SU-DHL-6 (cell line): ENCODE data around the gene ANKIB1.

Experiments used
- H2AFZ ChIP-seq: fragments of 200-600 bp; sonication (generic); 2 replicates; pipeline ENCODE4 v1.6.1; 2014; ENCODE audit warnings: low read depth, mild to moderate bottlenecking, moderate library complexity, mixed read lengths, antibody characterized with exemption, low read length; ENCODE audit not compliant: severe bottlenecking
- H3F3A ChIP-seq: fragments of 200-600 bp; shearing (Covaris generic); 2 replicates; pipeline ENCODE4 v1.6.0; 2016; ENCODE audit warnings: antibody characterized with exemption, mild to moderate bottlenecking; ENCODE audit not compliant: insufficient read depth
- H3K27ac ChIP-seq: fragments of 200-600 bp; sonication (generic); 2 replicates; pipeline ENCODE4 v1.5.1; 2016; ENCODE audit warnings: low read depth, mild to moderate bottlenecking, low read length, moderate library complexity, mixed read lengths
- H3K27me3 ChIP-seq: fragments of 200-600 bp; sonication (generic), shearing (Covaris generic); 2 replicates; pipeline ENCODE4 v1.6.0; 2014; ENCODE audit warnings: mild to moderate bottlenecking, low read length
- H3K36me3 ChIP-seq: fragments of 200-600 bp; sonication (generic); 2 replicates; pipeline ENCODE4 v1.6.1; 2014; ENCODE audit warnings: mild to moderate bottlenecking, low read length, mixed read lengths
- H3K4me2 ChIP-seq: fragments of 300-600, 200-600 bp; shearing (Covaris generic), sonication (generic); 2 replicates; pipeline ENCODE4 v1.6.0; 2014; ENCODE audit warnings: low read length, low read depth, mild to moderate bottlenecking; ENCODE audit not compliant: poor library complexity, severe bottlenecking
- H3K4me3 ChIP-seq: fragments of 200-600 bp; sonication (generic); 2 replicates; pipeline ENCODE4 v1.5.1; 2014; ENCODE audit warnings: antibody characterized with exemption, low read length, mild to moderate bottlenecking, mixed read lengths; ENCODE audit not compliant: insufficient read depth, poor library complexity, severe bottlenecking
- H3K79me2 ChIP-seq: fragments of 200-600 bp; sonication (generic); 2 replicates; pipeline ENCODE4 v1.6.1; 2014; ENCODE audit warnings: mild to moderate bottlenecking, low read length, moderate library complexity; ENCODE audit not compliant: insufficient read depth
- H3K9ac ChIP-seq: fragments of 200-600 bp; sonication (generic); 2 replicates; pipeline ENCODE4 v1.7.0; 2014; ENCODE audit warnings: mild to moderate bottlenecking, low read length
- H3K9me2 ChIP-seq: fragments of 200-600 bp; sonication (generic); replicated peaks from 2 replicates; pipeline ENCODE4 v1.6.1; 2014; ENCODE audit warnings: low read length; ENCODE audit not compliant: insufficient read depth
- H3K9me3 ChIP-seq: fragments of 200-600 bp; sonication (generic); 2 replicates; pipeline ENCODE4 v1.6.1; 2014; ENCODE audit warnings: low read length, mixed read lengths; ENCODE audit not compliant: insufficient read depth
- H4K20me1 ChIP-seq: fragments of 200-600 bp; sonication (generic); 2 replicates; pipeline ENCODE4 v1.6.1; 2014; ENCODE audit warnings: low read depth, mild to moderate bottlenecking, antibody characterized with exemption, low read length, moderate library complexity, mixed read lengths
- CTCF ChIP-seq: fragments of 200-600 bp; sonication (generic); IDR thresholded peaks from one replicate; pipeline ENCODE4 v1.5.1; 2017; ENCODE audit warnings: antibody characterized with exemption, mild to moderate bottlenecking, low read length, moderate library complexity; ENCODE audit not compliant: insufficient read depth, poor library complexity, severe bottlenecking
- EZH2phosphoT487 ChIP-seq: fragments of 200-600 bp; sonication (generic), shearing (Covaris generic); conservative IDR thresholded peaks from 2 replicates; pipeline ENCODE4 v1.6.1; 2018; ENCODE audit warnings: mild to moderate bottlenecking, antibody characterized with exemption, low read length, moderate library complexity, mixed read lengths

ANKIB1 gene

GRCh38 chr7:92266415-92267241, 20.9 kb downstream of the ANKIB1 start:
- H4K20me1 ChIP-seq, result no peaks in the 10 kb centered on the region; the same call in 1 of the 2 replicates
- no peak overlapping the region for H3K9ac ChIP-seq
- H3K79me2 ChIP-seq, result peaks cover 95% of the 10 kb centered on the region
- no peaks in the 10 kb centered on the region for H3K9me2 ChIP-seq
- no peak overlapping the region for H2AFZ ChIP-seq
- TF ChIP-seq EZH2phosphoT487 (no peak), CTCF (no peak)
- H3K36me3 ChIP-seq, result peaks cover 11% of the 10 kb centered on the region; the same call in 1 of the 2 replicates
- no peaks in the 10 kb centered on the region for H3K9me3 ChIP-seq
- no peak overlapping the region for H3K4me3 ChIP-seq
- no peaks in the 10 kb centered on the region for H3K27me3 ChIP-seq
- no peak overlapping the region for H3K4me2 ChIP-seq
- no peaks in the 10 kb centered on the region for H3F3A ChIP-seq
- H3K27ac ChIP-seq, result no peak overlapping the region

- Histone ChIP-seq H3F3A (no peaks in the 10 kb centered on the region), H3K4me3 (no peak overlapping the region), H3K9ac (no peak overlapping the region), H3K36me3 (no peaks in the 10 kb centered on the region; the same call in 1 of the 2 replicates), H3K9me3 (no peaks in the 10 kb centered on the region), H2AFZ (no peak overlapping the region), H3K27ac (no peak overlapping the region), H3K4me2 (no peak overlapping the region), H3K79me2 (peaks cover 96% of the 10 kb centered on the region), H3K9me2 (no peaks in the 10 kb centered on the region), H4K20me1 (no peaks in the 10 kb centered on the region; the same call in 1 of the 2 replicates), H3K27me3 (no peaks in the 10 kb centered on the region)
- TF ChIP-seq CTCF, result no peak
Observed at GRCh38 chr7:92268921-92269320, 23.1 kb downstream of the ANKIB1 start.

- H3K27ac ChIP-seq, result no peak overlapping the region
- no peak overlapping the region for H3K9ac ChIP-seq
- no peak overlapping the region for H3K4me2 ChIP-seq
- H3K9me3 ChIP-seq, result no peaks in the 10 kb centered on the region
- no peak overlapping the region for H3K4me3 ChIP-seq
- H3F3A ChIP-seq, result no peaks in the 10 kb centered on the region
- H3K36me3 ChIP-seq, result no peaks in the 10 kb centered on the region
- H3K27me3 ChIP-seq, result no peaks in the 10 kb centered on the region
- TF ChIP-seq CTCF (no peak), EZH2phosphoT487 (no peak)
- peaks cover 90% of the 10 kb centered on the region for H3K79me2 ChIP-seq
- H2AFZ ChIP-seq, result no peak overlapping the region
- no peaks in the 10 kb centered on the region for H3K9me2 ChIP-seq
- no peaks in the 10 kb centered on the region; the same call in 1 of the 2 replicates for H4K20me1 ChIP-seq
Observed at GRCh38 chr7:92275327-92275726, 29.6 kb downstream of the ANKIB1 start.
